HCT116 (cell line): ENCODE data around the gene UBASH3B. TPM values are rescaled to one million over a fixed set of nuclear protein-coding genes. Genes with fewer than 3 reads are reported as not detected.
A peak's percentile ranks its signal among the peaks of the same experiment; 100 is the strongest.

Experiments
- ATAC-seq: fragments of 200-7000 bp; cut with Tn5 transposase; 2 replicates; pipeline ENCODE4 v1.9.1; 2020; ENCODE audit warnings: mild to moderate bottlenecking, moderate library complexity
- BruUV-seq: library from RNA; stranded (reverse); fragments of 400-500 nt; replicated peaks from 2 replicates; lab custom pipeline; 2021; lab: Mats Ljungman, UMichigan
- CTCF ChIA-PET: fragments of 300-600 bp; sonication (Branson Sonifier 250); formaldehyde crosslinking; loops from one replicate; lab custom pipeline; 2021; ENCODE audit warnings: antibody characterized with exemption; lab: Charles Lee
- POLR2A ChIA-PET: fragments of 300-600, 350-600 bp; sonication (Branson Sonifier 250); formaldehyde crosslinking; loops from one replicate; lab custom pipeline; 2021; ENCODE audit warnings: antibody characterized with exemption; lab: Charles Lee
- RAD21 ChIA-PET, 2 experiments: fragments of 300-600 bp; sonication (Branson Sonifier 250); formaldehyde crosslinking; loops; one replicate each; lab custom pipeline; 2023; ENCODE audit warnings: low total read pairs in 2 of 2; ENCODE audit not compliant: uncharacterized antibody in 2 of 2, unreplicated experiment in 2 of 2, low non-redundant PET in 1 of 2; lab: Charles Lee
- DNase-seq: peaks from one replicate; pipeline ENCODE4 v3.0.0-alpha.2; 2010; ENCODE audit warnings: low read depth, low spot score
- H2AFZ ChIP-seq: fragments of 200-600 bp; shearing (Covaris generic), sonication (generic); 2 replicates; pipeline ENCODE4 v1.6.1; 2017; ENCODE audit warnings: low read depth, mixed run types, mixed read lengths, antibody characterized with exemption, low read length; ENCODE audit not compliant: poor library complexity, severe bottlenecking
- H3K27ac ChIP-seq: 2 replicates; pipeline ENCODE4 v1.5.1; 2012; ENCODE audit warnings: low read depth, low read length
- H3K27me3 ChIP-seq: fragments of 200-600 bp; sonication (generic); 2 replicates; pipeline ENCODE4 v1.6.1; 2016; ENCODE audit warnings: mixed run types, low read length, mixed read lengths; ENCODE audit not compliant: insufficient read depth
- H3K36me3 ChIP-seq, 2 experiments: fragments of 200-500 bp in 1 of 2; fragments of 200-600 bp in 1 of 2; sonication (Bioruptor generic) in 1 of 2; sonication (generic) in 1 of 2; 2 replicates each; pipeline versions ENCODE4 v1.5.1 to v1.6.1; 2014 to 2016; ENCODE audit warnings: low read length in 2 of 2, inconsistent platforms in 1 of 2, mixed read lengths in 1 of 2, mixed run types in 1 of 2; ENCODE audit not compliant: insufficient read depth in 2 of 2, control insufficient read depth in 1 of 2
- H3K4me1 ChIP-seq, 2 experiments: fragments of 200-600 bp in 1 of 2; sonication (generic) in 1 of 2; 2 replicates each; pipeline versions ENCODE4 v1.5.1 to v1.6.1; 2012 to 2017; ENCODE audit warnings: low read length in 2 of 2, inconsistent platforms in 1 of 2, mild to moderate bottlenecking in 1 of 2, mixed read lengths in 1 of 2, mixed run types in 1 of 2, moderate library complexity in 1 of 2; ENCODE audit not compliant: insufficient read depth in 2 of 2, control insufficient read depth in 1 of 2
- H3K4me2 ChIP-seq: fragments of 200-600 bp; sonication (generic); 2 replicates; pipeline ENCODE4 v1.6.1; 2017; ENCODE audit warnings: mixed run types, low read length, mixed read lengths
- H3K4me3 ChIP-seq, 2 experiments: fragments of 200-600 bp in 1 of 2; sonication (generic) in 1 of 2; replicated peaks in 1 of 2; 2 replicates each; pipeline ENCODE4 v1.5.1; 2011 to 2016; ENCODE audit warnings: low read length in 2 of 2, control low read depth in 1 of 2, low read depth in 1 of 2, mild to moderate bottlenecking in 1 of 2, mixed read lengths in 1 of 2, mixed run types in 1 of 2
- H3K79me2 ChIP-seq: fragments of 200-600 bp; sonication (generic); 2 replicates; pipeline ENCODE4 v1.6.1; 2017; ENCODE audit warnings: mild to moderate bottlenecking, mixed run types, low read length, moderate library complexity, mixed read lengths; ENCODE audit not compliant: insufficient read depth
- H3K9ac ChIP-seq: fragments of 200-600 bp; sonication (generic); 2 replicates; pipeline ENCODE4 v1.6.1; 2016; ENCODE audit warnings: low read length, mixed read lengths
- H3K9me2 ChIP-seq: fragments of 200-600 bp; sonication (generic), shearing (Covaris generic); 2 replicates; pipeline ENCODE4 v1.6.1; 2017; ENCODE audit warnings: mixed run types, mild to moderate bottlenecking, moderate library complexity; ENCODE audit not compliant: insufficient read depth
- H3K9me3 ChIP-seq, 2 experiments: fragments of 200-500 bp in 1 of 2; fragments of 200-600 bp in 1 of 2; sonication (Bioruptor generic) in 1 of 2; sonication (generic) in 1 of 2; 2 replicates each; pipeline ENCODE4 v1.6.1; 2014 to 2017; ENCODE audit warnings: low read length in 2 of 2, mixed read lengths in 2 of 2, inconsistent platforms in 1 of 2, low read depth in 1 of 2, mild to moderate bottlenecking in 1 of 2, mixed run types in 1 of 2, moderate library complexity in 1 of 2; ENCODE audit not compliant: control insufficient read depth in 1 of 2, insufficient read depth in 1 of 2
- H4K20me1 ChIP-seq: fragments of 200-600 bp; sonication (generic), shearing (Covaris generic); 2 replicates; pipeline ENCODE4 v1.6.1; 2017; ENCODE audit warnings: mixed run types, mild to moderate bottlenecking, moderate library complexity; ENCODE audit not compliant: insufficient read depth
- CBX3 ChIP-seq: IDR thresholded peaks from 2 replicates; pipeline ENCODE4 v1.6.1; 2012; ENCODE audit warnings: low read depth
- EGR1 ChIP-seq: IDR thresholded peaks from 2 replicates; pipeline ENCODE4 v1.6.1; 2012; ENCODE audit warnings: low read depth
- EZH2 ChIP-seq: fragments of 200-600 bp; sonication (generic); IDR thresholded peaks from 2 replicates; pipeline ENCODE4 v1.6.1; 2017; ENCODE audit warnings: antibody characterized with exemption, mixed run types
- EZH2phosphoT487 ChIP-seq: fragments of 200-600 bp; IDR thresholded peaks from 2 replicates; pipeline ENCODE4 v1.6.1; 2018; ENCODE audit warnings: antibody characterized with exemption, borderline replicate concordance
- FOSL1 ChIP-seq: IDR thresholded peaks from 2 replicates; pipeline ENCODE4 v1.6.1; 2012; ENCODE audit warnings: low read depth
- JUND ChIP-seq: IDR thresholded peaks from 2 replicates; pipeline ENCODE4 v1.6.1; 2012
- POLR2A ChIP-seq: IDR thresholded peaks from 2 replicates; pipeline ENCODE4 v1.7.0; 2011; ENCODE audit warnings: borderline replicate concordance; ENCODE audit not compliant: insufficient read depth, insufficient read length; ENCODE audit errors: extremely low read depth
- POLR2AphosphoS5 ChIP-seq: IDR thresholded peaks from 2 replicates; pipeline ENCODE4 v1.6.1; 2011; ENCODE audit warnings: mild to moderate bottlenecking, low read depth, low read length, moderate library complexity
- RAD21 ChIP-seq: IDR thresholded peaks from 2 replicates; pipeline ENCODE4 v1.6.1; 2012; ENCODE audit warnings: low read depth, mild to moderate bottlenecking
- SP1 ChIP-seq: IDR thresholded peaks from 2 replicates; pipeline ENCODE4 v1.6.1; 2012; ENCODE audit warnings: low read depth
- TCF7L2 ChIP-seq: IDR thresholded peaks from 2 replicates; pipeline ENCODE4 v1.7.0; 2011; ENCODE audit warnings: borderline replicate concordance, inconsistent platforms; ENCODE audit not compliant: insufficient read depth, insufficient read length; ENCODE audit errors: extremely low read depth
- ZBTB33 ChIP-seq: IDR thresholded peaks from 2 replicates; pipeline ENCODE4 v1.6.1; 2011; ENCODE audit warnings: mild to moderate bottlenecking, low read length, moderate library complexity; ENCODE audit not compliant: insufficient replicate concordance; ENCODE audit errors: extremely low read depth
- intact Hi-C: fragments of 100-400 bp; cut with micrococcal nuclease; formaldehyde crosslinking; loops from 2 replicates; pipeline ENCODE4 v1.10.0; 2022
- total RNA-seq: library from RNA; stranded (reverse); gene quantifications from one replicate; pipeline ENCODE4 v1.2.1, GENCODE V29; 2021; ENCODE audit not compliant: unreplicated experiment
- TF ChIP-seq, protein P1 (sequence below): IDR thresholded peaks from 2 replicates; pipeline ENCODE4 v1.6.1; 2012; ENCODE audit warnings: low read depth
- TF ChIP-seq, protein P2 (sequence below): IDR thresholded peaks from 2 replicates; pipeline ENCODE4 v1.6.1; 2012

Gene UBASH3B
- total RNA-seq, 1 experiment from 2014 or later: 40.3 TPM

- TF ChIP-seq ZBTB33: no peak
- TF ChIP-seq, all 23 proteins: peak for 0
Measured at GRCh38 chr11:122673701-122674100, 18.2 kb downstream of the UBASH3B start (continued).

DNA sequence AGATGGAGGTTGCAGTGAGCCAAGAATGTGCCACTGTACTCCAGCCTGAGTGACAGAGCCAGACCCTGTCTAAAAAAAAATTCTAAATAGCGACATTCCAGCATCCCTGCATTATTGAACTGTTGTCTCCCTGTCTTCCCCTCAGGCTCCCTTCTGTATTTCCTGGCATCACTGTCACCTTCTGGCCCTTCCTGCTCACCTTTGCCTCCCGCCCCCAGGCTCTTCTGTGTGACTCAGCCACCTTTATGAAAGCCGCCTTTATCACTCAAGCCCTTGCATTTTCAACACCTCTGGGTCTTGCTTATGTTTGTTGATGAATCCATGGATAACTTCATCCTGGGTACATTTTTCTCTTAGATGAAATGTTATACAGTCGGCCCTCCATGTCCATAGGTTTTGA, 21.1 kb downstream of the UBASH3B start:
- H3K9me3 ChIP-seq: no peaks in the 10 kb centered on the region
- peak overlapping the region in 1 of 2 experiments; percentile 11; a peak in 1 of 4 replicates for H3K4me3 ChIP-seq
- POLR2A ChIA-PET: no interaction called here
- H3K27me3 ChIP-seq: no peaks in the 10 kb centered on the region
- CTCF ChIA-PET: no interaction called here
- no peaks in the 10 kb centered on the region for H3K36me3 ChIP-seq
- H2AFZ ChIP-seq: no peak overlapping the region
- H3K9me2 ChIP-seq: no peaks in the 10 kb centered on the region
- intact Hi-C loops: no loop called here
- H3K4me1 ChIP-seq: peaks cover 33 to 53% of the 10 kb centered on the region in 2 experiments
- BruUV-seq: no TSS peak
- RAD21 ChIA-PET: no interaction called here
- 0 out of 2 replicates have a peak overlapping the region, but pooled peaks have one; percentile 17 for H3K27ac ChIP-seq
- H4K20me1 ChIP-seq: no peaks in the 10 kb centered on the region
- peaks cover 28% of the 10 kb centered on the region for H3K79me2 ChIP-seq
- TF ChIP-seq EGR1 (peak; percentile 88), CBX3 (0 out of 2 replicates have a peak, but pooled peaks have one; percentile 67), RAD21 (peak; percentile 16; the same call in 1 of the 2 replicates), POLR2AphosphoS5 (no peak), FOSL1 (peak; percentile 76), JUND (peak; percentile 78), SP1 (peak; percentile 71), POLR2A (no peak), EZH2phosphoT487 (no peak), ZBTB33 (no peak), EZH2 (no peak), TCF7L2 (peak; percentile 19)
- TF ChIP-seq, protein P1, sequence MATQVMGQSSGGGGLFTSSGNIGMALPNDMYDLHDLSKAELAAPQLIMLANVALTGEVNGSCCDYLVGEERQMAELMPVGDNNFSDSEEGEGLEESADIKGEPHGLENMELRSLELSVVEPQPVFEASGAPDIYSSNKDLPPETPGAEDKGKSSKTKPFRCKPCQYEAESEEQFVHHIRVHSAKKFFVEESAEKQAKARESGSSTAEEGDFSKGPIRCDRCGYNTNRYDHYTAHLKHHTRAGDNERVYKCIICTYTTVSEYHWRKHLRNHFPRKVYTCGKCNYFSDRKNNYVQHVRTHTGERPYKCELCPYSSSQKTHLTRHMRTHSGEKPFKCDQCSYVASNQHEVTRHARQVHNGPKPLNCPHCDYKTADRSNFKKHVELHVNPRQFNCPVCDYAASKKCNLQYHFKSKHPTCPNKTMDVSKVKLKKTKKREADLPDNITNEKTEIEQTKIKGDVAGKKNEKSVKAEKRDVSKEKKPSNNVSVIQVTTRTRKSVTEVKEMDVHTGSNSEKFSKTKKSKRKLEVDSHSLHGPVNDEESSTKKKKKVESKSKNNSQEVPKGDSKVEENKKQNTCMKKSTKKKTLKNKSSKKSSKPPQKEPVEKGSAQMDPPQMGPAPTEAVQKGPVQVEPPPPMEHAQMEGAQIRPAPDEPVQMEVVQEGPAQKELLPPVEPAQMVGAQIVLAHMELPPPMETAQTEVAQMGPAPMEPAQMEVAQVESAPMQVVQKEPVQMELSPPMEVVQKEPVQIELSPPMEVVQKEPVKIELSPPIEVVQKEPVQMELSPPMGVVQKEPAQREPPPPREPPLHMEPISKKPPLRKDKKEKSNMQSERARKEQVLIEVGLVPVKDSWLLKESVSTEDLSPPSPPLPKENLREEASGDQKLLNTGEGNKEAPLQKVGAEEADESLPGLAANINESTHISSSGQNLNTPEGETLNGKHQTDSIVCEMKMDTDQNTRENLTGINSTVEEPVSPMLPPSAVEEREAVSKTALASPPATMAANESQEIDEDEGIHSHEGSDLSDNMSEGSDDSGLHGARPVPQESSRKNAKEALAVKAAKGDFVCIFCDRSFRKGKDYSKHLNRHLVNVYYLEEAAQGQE: no peak
- TF ChIP-seq, protein P2, sequence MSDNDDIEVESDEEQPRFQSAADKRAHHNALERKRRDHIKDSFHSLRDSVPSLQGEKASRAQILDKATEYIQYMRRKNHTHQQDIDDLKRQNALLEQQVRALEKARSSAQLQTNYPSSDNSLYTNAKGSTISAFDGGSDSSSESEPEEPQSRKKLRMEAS: 0 out of 2 replicates have a peak, but pooled peaks have one; percentile 45
- TF ChIP-seq, all 23 proteins: peak for 8
- Histone ChIP-seq H3K9ac (no peak overlapping the region), H3K4me2 (peak overlapping the region; percentile 66)
- ATAC-seq (peak; percentile 89), DNase-seq (peak; percentile 48)
